H1 (cell line): ENCODE data around the gene DGKI. TPM values are rescaled to one million over a fixed set of nuclear protein-coding genes. Genes with fewer than 3 reads are reported as not detected.

Experiments
- CTCF ChIA-PET: fragments of 300-600 bp; sonication (Branson Sonifier 250); formaldehyde crosslinking; loops from one replicate; lab custom pipeline; 2021; ENCODE audit not compliant: partially characterized antibody; lab: Charles Lee
- POLR2A ChIA-PET: fragments of 300-600 bp; sonication (Branson Sonifier 250); formaldehyde crosslinking; loops from one replicate; lab custom pipeline; 2021; ENCODE audit warnings: inconsistent platforms; ENCODE audit not compliant: partially characterized antibody; lab: Charles Lee
- DNase-seq, 2 experiments: peaks; one replicate each; pipeline versions ENCODE4 v3.0.0 to v3.0.0-alpha.2; 2010 to 2022; ENCODE audit warnings: low spot score in 2 of 2, low read depth in 1 of 2, mixed read lengths in 1 of 2
- FAIRE-seq: peaks from 2 replicates; lab custom pipeline; 2011; peaks lifted over from hg19 to GRCh38; lab: Jason Lieb, UNC
- H2AFZ ChIP-seq: 2 replicates; pipeline ENCODE4 v1.8.1; 2012; ENCODE audit warnings: low read length, inconsistent platforms
- H2AK5ac ChIP-seq: 2 replicates; pipeline ENCODE4 v1.6.1; 2013; ENCODE audit warnings: low read depth, low read length
- H2BK120ac ChIP-seq: replicated peaks from 2 replicates; pipeline ENCODE3; 2013; ENCODE audit warnings: low read depth, low read length, inconsistent platforms
- H2BK12ac ChIP-seq: 2 replicates; pipeline ENCODE4 v1.6.1; 2013; ENCODE audit warnings: low read depth, low read length
- H2BK15ac ChIP-seq: 2 replicates; pipeline ENCODE4 v1.6.1; 2013; ENCODE audit warnings: low read length
- H2BK20ac ChIP-seq: 2 replicates; pipeline ENCODE4 v1.6.1; 2013; ENCODE audit warnings: low read length
- H2BK5ac ChIP-seq: 2 replicates; pipeline ENCODE4 v1.6.1; 2013; ENCODE audit warnings: low read depth, low read length
- H3K14ac ChIP-seq: 2 replicates; pipeline ENCODE4 v1.6.1; 2013; ENCODE audit warnings: inconsistent platforms; ENCODE audit not compliant: insufficient read length
- H3K18ac ChIP-seq: 2 replicates; pipeline ENCODE4 v1.6.1; 2013; ENCODE audit warnings: low read length; ENCODE audit errors: extremely low read depth
- H3K23ac ChIP-seq: 2 replicates; pipeline ENCODE4 v1.6.1; 2013; ENCODE audit warnings: inconsistent platforms; ENCODE audit not compliant: insufficient read length
- H3K23me2 ChIP-seq: 2 replicates; pipeline ENCODE4 v1.6.1; 2013; ENCODE audit warnings: low read depth, low read length
- H3K27ac ChIP-seq: 2 replicates; pipeline ENCODE4 v1.6.1; 2011; ENCODE audit warnings: low read depth, low read length, inconsistent platforms
- H3K27me3 ChIP-seq, 4 experiments: replicated peaks in 1 of 4; 1 replicate in 1 of 4; 2 replicates in 3 of 4; pipeline versions ENCODE4 v1.6.1 to v1.8.1; 2011 to 2013; ENCODE audit warnings: low read length in 3 of 4, mild to moderate bottlenecking in 3 of 4, inconsistent platforms in 2 of 4, mixed read lengths in 2 of 4, moderate library complexity in 1 of 4; ENCODE audit not compliant: control insufficient read depth in 3 of 4, insufficient read depth in 3 of 4; ENCODE audit errors: extremely low read depth in 1 of 4
- H3K36me3 ChIP-seq, 4 experiments: 2 replicates each; pipeline versions ENCODE4 v1.6.1 to v1.8.1; 2011 to 2013; ENCODE audit warnings: mild to moderate bottlenecking in 4 of 4, low read length in 3 of 4, moderate library complexity in 2 of 4, control low read depth in 1 of 4, inconsistent platforms in 1 of 4; ENCODE audit not compliant: insufficient read depth in 4 of 4, control insufficient read depth in 2 of 4
- H3K4ac ChIP-seq: replicated peaks from 2 replicates; pipeline ENCODE3; 2013; ENCODE audit warnings: low read length, low read depth, mixed read lengths, inconsistent platforms; ENCODE audit not compliant: insufficient read length
- H3K4me1 ChIP-seq, 4 experiments: replicated peaks in 1 of 4; 1 replicate in 1 of 4; 2 replicates in 3 of 4; pipeline versions ENCODE4 v1.6.1 to v1.8.1; 2011 to 2013; ENCODE audit warnings: low read length in 3 of 4, inconsistent platforms in 2 of 4, mixed read lengths in 1 of 4; ENCODE audit not compliant: insufficient read depth in 4 of 4, control insufficient read depth in 3 of 4
- H3K4me2 ChIP-seq, 2 experiments: 2 replicates each; pipeline versions ENCODE4 v1.6.1 to v1.8.1; 2011 to 2013; ENCODE audit warnings: low read depth in 2 of 2, low read length in 2 of 2, control low read depth in 1 of 2, inconsistent platforms in 1 of 2, mild to moderate bottlenecking in 1 of 2; ENCODE audit not compliant: insufficient read depth in 1 of 2
- H3K4me3 ChIP-seq, 4 experiments: fragments of 200-600, 300-600 bp in 1 of 4; sonication (generic), shearing (Covaris generic), sonication (Bioruptor Twin) in 1 of 4; 2 replicates each; pipeline versions ENCODE4 v1.5.1 to v1.8.1; 2011 to 2016; ENCODE audit warnings: low read length in 4 of 4, low read depth in 3 of 4, control low read depth in 2 of 4, inconsistent platforms in 2 of 4, mild to moderate bottlenecking in 2 of 4, mixed read lengths in 1 of 4, moderate library complexity in 1 of 4; ENCODE audit not compliant: insufficient read depth in 2 of 4; ENCODE audit errors: extremely low read depth in 1 of 4
- H3K56ac ChIP-seq: replicated peaks from 2 replicates; pipeline ENCODE3; 2013; ENCODE audit warnings: low read depth, mild to moderate bottlenecking, mixed read lengths, low read length, inconsistent platforms; ENCODE audit not compliant: insufficient read length
- H3K79me1 ChIP-seq: 2 replicates; pipeline ENCODE4 v1.6.1; 2013; ENCODE audit warnings: low read depth, low read length, control low read depth
- H3K79me2 ChIP-seq, 2 experiments: 2 replicates each; pipeline versions ENCODE4 v1.6.1 to v1.8.1; 2012 to 2013; ENCODE audit warnings: low read length in 2 of 2, mild to moderate bottlenecking in 2 of 2, inconsistent platforms in 1 of 2; ENCODE audit not compliant: insufficient read depth in 2 of 2, control insufficient read depth in 1 of 2
- H3K9ac ChIP-seq, 4 experiments: replicated peaks in 1 of 4; 1 replicate in 1 of 4; 2 replicates in 3 of 4; pipeline versions ENCODE4 v1.6.1 to v1.8.1; 2011 to 2013; ENCODE audit warnings: low read depth in 3 of 4, low read length in 3 of 4, control low read depth in 2 of 4, mild to moderate bottlenecking in 2 of 4, moderate library complexity in 2 of 4, inconsistent platforms in 1 of 4; ENCODE audit errors: extremely low read depth in 1 of 4
- H3K9me3 ChIP-seq, 2 experiments: 2 replicates each; pipeline versions ENCODE4 v1.6.1 to v1.8.1; 2012 to 2013; ENCODE audit warnings: mild to moderate bottlenecking in 2 of 2, moderate library complexity in 2 of 2, control low read depth in 1 of 2, inconsistent platforms in 1 of 2, low read depth in 1 of 2, low read length in 1 of 2, mixed read lengths in 1 of 2; ENCODE audit not compliant: insufficient read depth in 2 of 2
- H4K20me1 ChIP-seq, 2 experiments: replicated peaks in 1 of 2; 2 replicates each; pipeline versions ENCODE3 to v1.8.1; 2011 to 2013; ENCODE audit warnings: inconsistent platforms in 2 of 2, low read length in 2 of 2, mild to moderate bottlenecking in 1 of 2; ENCODE audit not compliant: insufficient read depth in 2 of 2, control insufficient read depth in 1 of 2
- H4K5ac ChIP-seq: 2 replicates; pipeline ENCODE4 v1.6.1; 2013; ENCODE audit warnings: low read length, low read depth, mixed read lengths, inconsistent platforms; ENCODE audit not compliant: insufficient read length
- H4K8ac ChIP-seq: 2 replicates; pipeline ENCODE4 v1.8.0; 2013; ENCODE audit warnings: mild to moderate bottlenecking, moderate library complexity, low read length, inconsistent platforms; ENCODE audit not compliant: insufficient read depth; ENCODE audit errors: extremely low read depth
- H4K91ac ChIP-seq: replicated peaks from 2 replicates; pipeline ENCODE3; 2013; ENCODE audit warnings: low read length, mixed read lengths, inconsistent platforms; ENCODE audit not compliant: insufficient read length
- KDM4A ChIP-seq: IDR thresholded peaks from one replicate; pipeline ENCODE4 v1.7.1; 2012; ENCODE audit warnings: low read depth, mild to moderate bottlenecking, moderate library complexity, low read length, inconsistent platforms; ENCODE audit not compliant: severe bottlenecking
- SUZ12 ChIP-seq: fragments of 200-600 bp; sonication (generic); IDR thresholded peaks from 2 replicates; pipeline ENCODE4 v1.6.1; 2012; ENCODE audit warnings: mild to moderate bottlenecking, inconsistent platforms, low read length, moderate library complexity, mixed read lengths
- WGBS, 2 experiments: shearing (Covaris generic) in 1 of 2; methylation state at CpG; one replicate each; pipeline versions ENCODE4 v1.1.6 to v1.1.7; 2013 to 2015; ENCODE audit warnings: low lambda C conversion rate in 2 of 2, mixed read lengths in 2 of 2, inconsistent platforms in 1 of 2, low coverage in 1 of 2, missing lambda C conversion rate in 1 of 2; ENCODE audit not compliant: insufficient replicate concordance in 2 of 2, insufficient coverage in 1 of 2, insufficient read length in 1 of 2; ENCODE audit errors: extremely low coverage in 1 of 2, missing lambda C conversion rate in 1 of 2; 5-methylcytosine and 5-hydroxymethylcytosine counted together
- polyA plus RNA-seq, 7 experiments: library from polyadenylated mRNA; depleted of rRNA in 3 of 7; stranded (reverse) in 5 of 7; unstranded in 2 of 7; fragments of >200 nt in 5 of 7; fragments of 200-250 nt in 2 of 7; gene quantifications; 1 replicate in 5 of 7; 2 replicates in 1 of 7; 4 replicates in 1 of 7; pipeline versions ENCODE4 v1.2.1 to v1.2.3, GENCODE V29; 2011 to 2013; ENCODE audit warnings: missing spikeins in 2 of 7, mixed read lengths in 2 of 7
- total RNA-seq: library from RNA; stranded (reverse); fragmentation: NEBNext Ultra II Directional; extraction: Animal tissue kit (Norgen Biotek cat#: 25700); gene quantifications from 2 replicates; pipeline ENCODE4 v1.2.1, GENCODE V29; 2021

DGKI gene
- total and polyA plus RNA-seq, 2 of the 8 experiments (the other 6 are each of a cell fraction or from before 2014, with no cell fraction given): 0.20 to 0.71 TPM

DNA sequence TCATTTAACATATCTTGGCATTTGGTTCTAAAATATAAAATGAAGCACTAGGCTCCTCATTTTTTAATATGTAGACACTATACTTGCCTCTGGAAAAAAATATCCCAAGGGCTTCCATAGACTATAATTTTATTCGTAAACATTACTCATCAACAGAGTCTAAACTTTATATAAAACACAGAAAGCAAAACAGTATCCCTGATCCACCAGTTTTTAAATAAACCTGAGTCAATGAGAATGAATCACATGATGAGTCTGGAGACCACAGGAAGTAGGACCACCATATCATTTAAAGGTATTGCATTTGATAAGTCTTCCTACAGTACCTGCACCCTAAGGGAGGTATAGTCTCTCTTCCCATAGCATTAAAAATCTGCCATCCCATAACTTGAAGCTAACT lies 228.0 kb downstream of the DGKI start:
- no peak overlapping the region for H3K56ac ChIP-seq
- ChIA-PET POLR2A (no interaction called here), CTCF (no interaction called here)
- no peak for FAIRE-seq
- no peak for TF ChIP-seq KDM4A
- TF ChIP-seq SUZ12: no peak
- no peak overlapping the region for H3K14ac ChIP-seq
- H3K18ac ChIP-seq: no peak overlapping the region
- H3K23me2 ChIP-seq: no peaks in the 10 kb centered on the region
- H2BK12ac ChIP-seq: no peak overlapping the region
- H2BK5ac ChIP-seq: no peak overlapping the region
- no peak overlapping the region for H2BK120ac ChIP-seq
- no peak overlapping the region for H3K27ac ChIP-seq
- DNase-seq: no peak
- H4K91ac ChIP-seq: no peak overlapping the region
- H4K5ac ChIP-seq: no peak overlapping the region
- peaks cover 0 to 2% (median 0%) of the 10 kb centered on the region in 4 experiments; a peak in 2 of 7 replicates for H3K4me1 ChIP-seq
- H2BK15ac ChIP-seq: no peak overlapping the region
- no peak overlapping the region for H3K9ac ChIP-seq
- no peak overlapping the region for H4K8ac ChIP-seq
- H3K23ac ChIP-seq: no peak overlapping the region
- H3K36me3 ChIP-seq: no peaks in the 10 kb centered on the region
- no peak overlapping the region for H3K4me2 ChIP-seq
- no peak overlapping the region for H3K4me3 ChIP-seq
- 88% methylated on average over 1 of the region's 1 CpG; no CpG with 5 or more reads in 1 of the 2 experiments for WGBS, 2 experiments
- H2BK20ac ChIP-seq: no peak overlapping the region
- H3K9me3 ChIP-seq: no peaks in the 10 kb centered on the region
- H3K27me3 ChIP-seq: no peaks in the 10 kb centered on the region
- H3K4ac ChIP-seq: no peak overlapping the region
- no peaks in the 10 kb centered on the region for H3K79me2 ChIP-seq
- H2AK5ac ChIP-seq: no peak overlapping the region
- H2AFZ ChIP-seq: no peak overlapping the region
- no peaks in the 10 kb centered on the region for H4K20me1 ChIP-seq
- H3K79me1 ChIP-seq: no peaks in the 10 kb centered on the region
